Raji (cell line): ENCODE data around the gene TOGARAM2.

ENCODE experiments used
- POLR2A ChIP-seq: IDR thresholded peaks from 2 replicates; pipeline ENCODE4 v1.6.1; 2011; ENCODE audit warnings: low read depth, low read length, control low read depth; ENCODE audit not compliant: insufficient read depth

Gene TOGARAM2

GRCh38 chr2:29047083-29047845 lies 66.2 kb downstream of the TOGARAM2 start:
- TF ChIP-seq POLR2A, result no peak

- no peak for TF ChIP-seq POLR2A
Observed at GRCh38 chr2:29050591-29050990, 69.5 kb downstream of the TOGARAM2 start.

- no peak for TF ChIP-seq POLR2A
Observed at GRCh38 chr2:29051730-29052129, 70.6 kb downstream of the TOGARAM2 start.

- no peak for TF ChIP-seq POLR2A
Observed at GRCh38 chr2:29052807-29053206, 71.7 kb downstream of the TOGARAM2 start.

GRCh38 chr2:29053223-29053622 lies 72.1 kb downstream of the TOGARAM2 start:
- TF ChIP-seq POLR2A, result no peak

- no peak for TF ChIP-seq POLR2A
Observed at GRCh38 chr2:29053670-29054400, 72.7 kb downstream of the TOGARAM2 start.

- TF ChIP-seq POLR2A, result no peak
Observed at GRCh38 chr2:29054430-29054829, 73.3 kb downstream of the TOGARAM2 start.

- TF ChIP-seq POLR2A, result no peak
Observed at GRCh38 chr2:29055601-29056000, 74.5 kb downstream of the TOGARAM2 start.

GRCh38 chr2:29056452-29056851 lies 75.4 kb downstream of the TOGARAM2 start:
- TF ChIP-seq POLR2A, result no peak

GRCh38 chr2:29057006-29057405 lies 75.9 kb downstream of the TOGARAM2 start:
- no peak for TF ChIP-seq POLR2A

- TF ChIP-seq POLR2A, result no peak
Observed at GRCh38 chr2:29059624-29060023, 78.5 kb downstream of the TOGARAM2 start.

GRCh38 chr2:29060441-29060840 lies 79.3 kb downstream of the TOGARAM2 start:
- no peak for TF ChIP-seq POLR2A

GRCh38 chr2:29061176-29061575 lies 80.1 kb downstream of the TOGARAM2 start:
- no peak for TF ChIP-seq POLR2A

- no peak for TF ChIP-seq POLR2A
Observed at GRCh38 chr2:29061616-29062015, 80.5 kb downstream of the TOGARAM2 start.

GRCh38 chr2:29062371-29062770 lies 81.3 kb downstream of the TOGARAM2 start:
- TF ChIP-seq POLR2A, result no peak

- TF ChIP-seq POLR2A, result no peak
Observed at GRCh38 chr2:29063056-29063455, 82.0 kb downstream of the TOGARAM2 start.
